Measurements from ENCODE around the gene KDM4B.

The KDM4B gene

GRCh38 chr19:5017235-5017634 lies 48.3 kb downstream of the KDM4B start:
- TF ChIP-seq, protein P1, sequence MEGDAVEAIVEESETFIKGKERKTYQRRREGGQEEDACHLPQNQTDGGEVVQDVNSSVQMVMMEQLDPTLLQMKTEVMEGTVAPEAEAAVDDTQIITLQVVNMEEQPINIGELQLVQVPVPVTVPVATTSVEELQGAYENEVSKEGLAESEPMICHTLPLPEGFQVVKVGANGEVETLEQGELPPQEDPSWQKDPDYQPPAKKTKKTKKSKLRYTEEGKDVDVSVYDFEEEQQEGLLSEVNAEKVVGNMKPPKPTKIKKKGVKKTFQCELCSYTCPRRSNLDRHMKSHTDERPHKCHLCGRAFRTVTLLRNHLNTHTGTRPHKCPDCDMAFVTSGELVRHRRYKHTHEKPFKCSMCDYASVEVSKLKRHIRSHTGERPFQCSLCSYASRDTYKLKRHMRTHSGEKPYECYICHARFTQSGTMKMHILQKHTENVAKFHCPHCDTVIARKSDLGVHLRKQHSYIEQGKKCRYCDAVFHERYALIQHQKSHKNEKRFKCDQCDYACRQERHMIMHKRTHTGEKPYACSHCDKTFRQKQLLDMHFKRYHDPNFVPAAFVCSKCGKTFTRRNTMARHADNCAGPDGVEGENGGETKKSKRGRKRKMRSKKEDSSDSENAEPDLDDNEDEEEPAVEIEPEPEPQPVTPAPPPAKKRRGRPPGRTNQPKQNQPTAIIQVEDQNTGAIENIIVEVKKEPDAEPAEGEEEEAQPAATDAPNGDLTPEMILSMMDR (IDR thresholded peaks at IDR 0.05; ENCODE audit: borderline replicate concordance, extremely low read depth, low read length, poor library complexity, severe bottlenecking), result no peak
- TF ChIP-seq EZH2 (IDR thresholded peaks at IDR 0.05; ENCODE audit: borderline replicate concordance, low read depth, low read length, severe bottlenecking), result no peak

DNA sequence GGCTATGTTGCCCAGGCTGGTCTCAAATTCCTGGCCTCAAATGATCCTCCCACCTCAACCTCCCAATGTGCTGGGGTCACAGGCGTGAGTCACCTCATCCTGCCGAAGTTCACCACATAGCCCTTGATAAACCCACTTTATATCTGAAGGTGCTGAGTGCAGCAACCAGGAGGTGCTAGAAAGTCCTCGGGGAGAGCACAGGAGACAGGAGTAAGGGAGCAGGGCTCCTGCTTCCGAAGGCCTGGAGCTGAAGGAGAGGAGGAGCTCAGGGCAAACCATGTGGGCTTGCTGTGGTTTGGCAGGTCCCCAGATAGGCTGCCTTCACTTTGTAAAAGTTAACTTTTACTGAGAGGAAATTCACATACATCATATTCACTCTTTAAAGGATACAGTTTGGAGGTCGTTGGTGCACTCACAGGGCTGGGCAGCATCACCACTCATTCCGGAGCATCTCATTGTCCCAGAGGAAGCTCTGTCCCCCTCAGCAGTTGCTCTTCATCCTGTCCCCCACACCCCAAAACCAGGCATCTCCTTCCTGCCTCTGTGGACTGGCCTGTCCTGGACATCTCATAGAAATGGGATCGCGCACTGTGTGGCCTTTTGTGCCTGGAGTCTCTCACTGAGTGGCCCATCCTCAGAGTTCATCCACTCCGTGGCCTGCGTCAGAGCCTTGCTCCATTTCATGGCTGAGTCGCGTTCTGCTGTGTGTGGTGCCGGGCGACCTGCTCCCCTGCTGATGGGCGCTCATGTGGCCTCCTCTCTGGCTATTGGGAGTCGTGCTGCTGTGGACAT lies 49.5 kb downstream of the KDM4B start:
- H3K36me3 ChIP-seq (ENCODE audit: insufficient read depth, low read length), result peaks cover 48% of the 10 kb centered on the region
- TF ChIP-seq, protein P1 (IDR thresholded peaks at IDR 0.05; ENCODE audit: borderline replicate concordance, extremely low read depth, low read length, poor library complexity, severe bottlenecking), result no peak
- TF ChIP-seq EZH2 (IDR thresholded peaks at IDR 0.05; ENCODE audit: borderline replicate concordance, low read depth, low read length, severe bottlenecking), result no peak
- no peaks in the 10 kb centered on the region for H3K4me1 ChIP-seq (ENCODE audit: insufficient read depth, low read length)
- no peak overlapping the region for H3K4me3 ChIP-seq (ENCODE audit: low read depth in 1 of 2, low read length in 2 of 2)
- no peak overlapping the region for H3K9ac ChIP-seq (ENCODE audit: low read depth, low read length)
- no peaks in the 10 kb centered on the region for H3K27me3 ChIP-seq (ENCODE audit: insufficient read depth, low read length, poor library complexity)
- no peak overlapping the region for H3K4me2 ChIP-seq (ENCODE audit: insufficient read depth, low read length)
- no peak for DNase-seq
- H3K79me2 ChIP-seq (ENCODE audit: insufficient read depth, low read length), result peaks cover 80% of the 10 kb centered on the region
- H3K9me3 ChIP-seq (ENCODE audit: insufficient read depth, low read length, severe bottlenecking), result no peaks in the 10 kb centered on the region
- ATAC-seq (ENCODE audit: insufficient read depth, low read depth), result no peak
- H3K27ac ChIP-seq (ENCODE audit: low read length), result no peak overlapping the region
- no peak overlapping the region for H2AFZ ChIP-seq (ENCODE audit: low read depth, low read length)
- peaks cover 62% of the 10 kb centered on the region for H4K20me1 ChIP-seq (ENCODE audit: insufficient read depth, low read length)

More at GRCh38 chr19:5017235-5017634, 48.3 kb downstream of the KDM4B start:
- Histone ChIP-seq H3K4me2 (ENCODE audit: insufficient read depth, low read length) (no peak overlapping the region), H3K9ac (ENCODE audit: low read depth, low read length) (no peak overlapping the region), H3K9me3 (ENCODE audit: insufficient read depth, low read length, severe bottlenecking) (no peaks in the 10 kb centered on the region), H3K4me3 (ENCODE audit: low read depth in 1 of 2, low read length in 2 of 2) (no peak overlapping the region), H3K79me2 (ENCODE audit: insufficient read depth, low read length) (peaks cover 80% of the 10 kb centered on the region), H3K27me3 (ENCODE audit: insufficient read depth, low read length, poor library complexity) (no peaks in the 10 kb centered on the region), H2AFZ (ENCODE audit: low read depth, low read length) (no peak overlapping the region), H4K20me1 (ENCODE audit: insufficient read depth, low read length) (peaks cover 62% of the 10 kb centered on the region), H3K36me3 (ENCODE audit: insufficient read depth, low read length) (peaks cover 52% of the 10 kb centered on the region), H3K4me1 (ENCODE audit: insufficient read depth, low read length) (no peaks in the 10 kb centered on the region), H3K27ac (ENCODE audit: low read length) (no peak overlapping the region)
- DNase-seq (no peak), ATAC-seq (ENCODE audit: insufficient read depth, low read depth) (no peak)

GRCh38 chr19:5020368-5020767 lies 51.5 kb downstream of the KDM4B start:
- Histone ChIP-seq H3K27me3 (ENCODE audit: insufficient read depth, low read length, poor library complexity) (no peaks in the 10 kb centered on the region), H3K9ac (ENCODE audit: low read depth, low read length) (no peak overlapping the region), H3K4me1 (ENCODE audit: insufficient read depth, low read length) (no peaks in the 10 kb centered on the region), H4K20me1 (ENCODE audit: insufficient read depth, low read length) (peaks cover 67% of the 10 kb centered on the region), H2AFZ (ENCODE audit: low read depth, low read length) (no peak overlapping the region), H3K27ac (ENCODE audit: low read length) (no peak overlapping the region), H3K9me3 (ENCODE audit: insufficient read depth, low read length, severe bottlenecking) (no peaks in the 10 kb centered on the region), H3K36me3 (ENCODE audit: insufficient read depth, low read length) (peaks cover 48% of the 10 kb centered on the region), H3K79me2 (ENCODE audit: insufficient read depth, low read length) (peaks cover 84% of the 10 kb centered on the region), H3K4me2 (ENCODE audit: insufficient read depth, low read length) (no peak overlapping the region), H3K4me3 (ENCODE audit: low read depth in 1 of 2, low read length in 2 of 2) (no peak overlapping the region)
- ATAC-seq (ENCODE audit: insufficient read depth, low read depth), result no peak
- TF ChIP-seq, protein P1 (IDR thresholded peaks at IDR 0.05; ENCODE audit: borderline replicate concordance, extremely low read depth, low read length, poor library complexity, severe bottlenecking), result no peak
- TF ChIP-seq EZH2 (IDR thresholded peaks at IDR 0.05; ENCODE audit: borderline replicate concordance, low read depth, low read length, severe bottlenecking), result no peak
- DNase-seq, result no peak

Data from DND-41 (cell line).